PC-3 (cell line): ENCODE results near the gene PLXDC1. TPM values are rescaled to one million over a fixed set of nuclear protein-coding genes. Genes with fewer than 3 reads are reported as not detected.

Experiments
- ATAC-seq: fragments of 200-7000 bp; cut with Tn5 transposase; 2 replicates; pipeline ENCODE4 v1.9.1; 2020; ENCODE audit warnings: mild to moderate bottlenecking, moderate library complexity
- BruUV-seq: library from RNA; stranded (reverse); fragments of 400-500 nt; replicated peaks from 2 replicates; lab custom pipeline; 2021; lab: Mats Ljungman, UMichigan
- CTCF ChIA-PET: fragments of 300-600 bp; sonication (Branson Sonifier 250); formaldehyde crosslinking; loops from one replicate; lab custom pipeline; 2022; ENCODE audit warnings: antibody characterized with exemption; lab: Charles Lee
- POLR2A ChIA-PET: fragments of 300-600 bp; sonication (Branson Sonifier 250); formaldehyde crosslinking; loops from one replicate; lab custom pipeline; 2022; ENCODE audit warnings: antibody characterized with exemption; ENCODE audit not compliant: unreplicated experiment; lab: Charles Lee
- DNase-seq: peaks from one replicate; pipeline ENCODE4 v3.0.0-alpha.2; 2015
- H2AFZ ChIP-seq: fragments of 300-600 bp; sonication (generic); 2 replicates; pipeline ENCODE4 v1.6.0; 2016; ENCODE audit warnings: antibody characterized with exemption, low read length
- H3F3A ChIP-seq: fragments of 300-600 bp; sonication (generic); one replicate; pipeline ENCODE4 v1.6.0; 2017; ENCODE audit warnings: antibody characterized with exemption, low read length, control low read depth, mild to moderate bottlenecking; ENCODE audit not compliant: unreplicated experiment
- H3K27ac ChIP-seq: fragments of 300-600 bp; sonication (generic); 2 replicates; pipeline ENCODE4 v1.5.1; 2016; ENCODE audit warnings: mild to moderate bottlenecking, low read length
- H3K27me3 ChIP-seq: fragments of 300-600 bp; sonication (generic); 2 replicates; pipeline ENCODE4 v1.6.1; 2016; ENCODE audit warnings: low read length, mixed read lengths
- H3K36me3 ChIP-seq: fragments of 300-600 bp; sonication (generic); 2 replicates; pipeline ENCODE4 v1.6.1; 2016; ENCODE audit warnings: low read depth, mixed run types, low read length, mixed read lengths
- H3K4me1 ChIP-seq: fragments of 300-600 bp; sonication (generic); 2 replicates; pipeline ENCODE4 v1.5.1; 2016; ENCODE audit warnings: low read length; ENCODE audit not compliant: insufficient read depth
- H3K4me2 ChIP-seq: fragments of 300-600 bp; sonication (generic); 2 replicates; pipeline ENCODE4 v1.6.0; 2016; ENCODE audit warnings: low read length
- H3K4me3 ChIP-seq: fragments of 300-600 bp; sonication (generic); 2 replicates; pipeline ENCODE4 v1.5.1; 2016; ENCODE audit warnings: mild to moderate bottlenecking, low read length, mixed read lengths
- H3K79me2 ChIP-seq: fragments of 300-600 bp; sonication (generic); 2 replicates; pipeline ENCODE4 v1.6.1; 2017; ENCODE audit warnings: low read length, mixed read lengths
- H3K9ac ChIP-seq: fragments of 300-600 bp; sonication (generic); 2 replicates; pipeline ENCODE4 v1.6.0; 2016; ENCODE audit warnings: mild to moderate bottlenecking, low read length
- H3K9me2 ChIP-seq: fragments of 300-600 bp; sonication (generic); replicated peaks from 2 replicates; pipeline ENCODE4 v1.6.1; 2016; ENCODE audit warnings: mixed run types, low read length, mixed read lengths
- H3K9me3 ChIP-seq: fragments of 300-600 bp; sonication (generic); 2 replicates; pipeline ENCODE4 v1.6.1; 2016; ENCODE audit warnings: low read length, mixed read lengths
- H4K20me1 ChIP-seq: fragments of 300-600 bp; sonication (generic); 2 replicates; pipeline ENCODE4 v1.6.1; 2016; ENCODE audit warnings: low read length, mixed read lengths
- EZH2 ChIP-seq: fragments of 300-600 bp; sonication (generic); IDR thresholded peaks from one replicate; pipeline ENCODE4 v1.6.1; 2017; ENCODE audit warnings: antibody characterized with exemption, mild to moderate bottlenecking, low read length; ENCODE audit not compliant: unreplicated experiment
- EZH2phosphoT487 ChIP-seq: fragments of 300-600 bp; sonication (generic); IDR thresholded peaks from 2 replicates; pipeline ENCODE4 v1.6.1; 2018; ENCODE audit warnings: mild to moderate bottlenecking, antibody characterized with exemption, low read length, borderline replicate concordance
- intact Hi-C: fragments of 100-400 bp; cut with micrococcal nuclease; formaldehyde crosslinking; loops from 2 replicates; pipeline ENCODE4 v1.9.0; 2023
- total RNA-seq: library from RNA; depleted of rRNA; stranded (reverse); fragments of >200 nt; gene quantifications from 2 replicates; pipeline ENCODE4 v1.2.3, GENCODE V29; 2014
- TF ChIP-seq, protein P1 (sequence below): fragments of 300-600 bp; sonication (generic); conservative IDR thresholded peaks from 2 replicates; pipeline ENCODE4 v1.5.1; 2017; ENCODE audit warnings: antibody characterized with exemption, low read depth, mild to moderate bottlenecking, low read length

PLXDC1 gene
- total RNA-seq, 1 experiment from 2014 or later: not detected

DNA sequence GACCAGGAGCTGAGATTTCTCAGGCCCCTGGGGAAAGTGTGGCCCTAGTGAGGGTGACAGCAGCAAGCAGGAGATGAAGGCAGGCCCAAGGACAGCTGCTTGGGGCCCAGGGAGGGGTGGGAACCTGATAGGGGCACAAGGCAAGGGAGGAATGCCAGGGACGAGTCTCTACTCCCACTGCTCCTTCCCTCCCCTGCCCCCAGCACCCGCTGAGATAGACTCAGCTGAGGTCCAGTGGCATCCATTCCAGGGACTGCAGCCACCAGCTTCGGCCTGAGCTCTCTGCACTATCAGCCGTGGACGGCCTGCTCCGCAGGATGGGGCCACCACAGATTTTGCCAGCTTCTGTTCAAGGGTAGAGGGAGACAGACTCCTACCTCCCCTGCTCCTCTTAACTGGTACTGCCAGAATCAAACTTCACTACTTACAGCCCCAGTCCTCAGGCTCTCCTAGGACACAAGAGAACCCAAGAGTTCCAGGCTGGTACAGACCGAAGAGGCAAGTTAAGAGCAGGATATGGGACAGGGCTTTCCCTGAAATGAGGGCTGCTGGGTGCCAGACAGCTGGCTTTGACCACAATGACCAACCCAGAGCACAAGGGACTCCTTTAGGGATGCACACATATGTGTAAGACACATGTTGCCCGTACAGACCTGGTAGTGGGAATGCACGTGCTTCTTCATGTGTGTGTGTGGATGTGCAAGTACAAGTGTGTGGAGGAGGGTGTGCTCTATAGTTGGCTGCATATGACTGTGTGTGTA, 40.5 kb upstream of the PLXDC1 start:
- DNase-seq (no peak), ATAC-seq (no peak)
- POLR2A ChIA-PET: no interaction called here
- Histone ChIP-seq H4K20me1 (no peaks in the 10 kb centered on the region), H3K27ac (no peak overlapping the region), H3K4me2 (no peak overlapping the region), H3K4me3 (no peak overlapping the region), H3K4me1 (peaks cover 5% of the 10 kb centered on the region; the same call in 1 of the 2 replicates), H2AFZ (no peak overlapping the region), H3K79me2 (peaks cover 13% of the 10 kb centered on the region), H3K27me3 (no peaks in the 10 kb centered on the region), H3K36me3 (no peaks in the 10 kb centered on the region), H3K9me3 (no peaks in the 10 kb centered on the region), H3F3A (no peaks in the 10 kb centered on the region), H3K9ac (no peak overlapping the region), H3K9me2 (no peaks in the 10 kb centered on the region)
- intact Hi-C loops: no loop called here
- no TSS peak for BruUV-seq
- TF ChIP-seq EZH2 (no peak), EZH2phosphoT487 (no peak)
- TF ChIP-seq, protein P1, sequence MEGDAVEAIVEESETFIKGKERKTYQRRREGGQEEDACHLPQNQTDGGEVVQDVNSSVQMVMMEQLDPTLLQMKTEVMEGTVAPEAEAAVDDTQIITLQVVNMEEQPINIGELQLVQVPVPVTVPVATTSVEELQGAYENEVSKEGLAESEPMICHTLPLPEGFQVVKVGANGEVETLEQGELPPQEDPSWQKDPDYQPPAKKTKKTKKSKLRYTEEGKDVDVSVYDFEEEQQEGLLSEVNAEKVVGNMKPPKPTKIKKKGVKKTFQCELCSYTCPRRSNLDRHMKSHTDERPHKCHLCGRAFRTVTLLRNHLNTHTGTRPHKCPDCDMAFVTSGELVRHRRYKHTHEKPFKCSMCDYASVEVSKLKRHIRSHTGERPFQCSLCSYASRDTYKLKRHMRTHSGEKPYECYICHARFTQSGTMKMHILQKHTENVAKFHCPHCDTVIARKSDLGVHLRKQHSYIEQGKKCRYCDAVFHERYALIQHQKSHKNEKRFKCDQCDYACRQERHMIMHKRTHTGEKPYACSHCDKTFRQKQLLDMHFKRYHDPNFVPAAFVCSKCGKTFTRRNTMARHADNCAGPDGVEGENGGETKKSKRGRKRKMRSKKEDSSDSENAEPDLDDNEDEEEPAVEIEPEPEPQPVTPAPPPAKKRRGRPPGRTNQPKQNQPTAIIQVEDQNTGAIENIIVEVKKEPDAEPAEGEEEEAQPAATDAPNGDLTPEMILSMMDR: no peak
- CTCF ChIA-PET: no interaction called here

DNA sequence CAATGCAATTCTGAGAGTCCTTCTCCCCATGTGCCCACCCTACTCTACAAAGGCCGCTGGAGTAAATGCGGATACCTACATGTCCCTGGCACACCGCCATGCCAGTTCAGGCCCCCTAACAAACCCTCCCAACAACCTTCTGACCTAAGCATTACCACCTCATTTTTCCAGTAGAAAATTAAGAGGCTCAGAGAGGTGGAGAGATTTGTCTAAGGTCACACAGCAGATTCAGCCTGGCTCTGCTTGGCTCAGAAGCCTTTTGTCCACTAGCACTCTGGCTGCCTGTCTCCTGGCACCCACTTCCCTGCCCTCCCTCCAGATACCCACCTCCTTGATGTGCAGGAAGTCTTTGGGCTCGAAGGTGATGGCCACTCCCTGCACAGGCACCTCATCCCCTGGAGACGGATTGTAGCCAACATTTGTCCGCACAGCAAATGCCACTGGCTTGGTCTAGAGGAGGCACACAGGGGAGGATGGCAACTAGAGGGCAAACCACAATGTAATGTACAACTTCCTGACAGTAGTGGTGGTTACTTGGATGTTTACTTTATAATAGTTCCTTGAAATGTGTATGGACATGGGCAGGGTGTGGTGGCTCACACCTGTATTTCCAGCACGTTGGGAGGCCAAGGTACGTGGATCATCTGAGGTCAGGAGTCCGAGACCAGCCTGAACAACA, 35.9 kb upstream of the PLXDC1 start:
- no peaks in the 10 kb centered on the region for H3K36me3 ChIP-seq
- ATAC-seq (no peak), DNase-seq (no peak)
- H3K9me3 ChIP-seq: no peaks in the 10 kb centered on the region
- H4K20me1 ChIP-seq: no peaks in the 10 kb centered on the region
- H3K4me1 ChIP-seq: no peaks in the 10 kb centered on the region
- intact Hi-C loops: no loop called here
- no peaks in the 10 kb centered on the region for H3K27me3 ChIP-seq
- CTCF ChIA-PET: no interaction called here
- no TSS peak for BruUV-seq
- H3K79me2 ChIP-seq: no peaks in the 10 kb centered on the region
- POLR2A ChIA-PET: no interaction called here
- H3K9ac ChIP-seq: no peak overlapping the region
- no peak overlapping the region for H3K4me3 ChIP-seq
- no peak overlapping the region for H3K4me2 ChIP-seq
- TF ChIP-seq, protein P1: no peak
- TF ChIP-seq EZH2 (no peak), EZH2phosphoT487 (no peak)
- no peak overlapping the region for H3K27ac ChIP-seq
- no peaks in the 10 kb centered on the region for H3F3A ChIP-seq
- H3K9me2 ChIP-seq: no peaks in the 10 kb centered on the region
- H2AFZ ChIP-seq: no peak overlapping the region
